H9 (cell line): ENCODE measurements around the gene FARP2. TPM values are rescaled to one million over a fixed set of nuclear protein-coding genes. Genes with fewer than 3 reads are reported as not detected.
"Not testable (repeated sequence)": the region's sequence is repeated elsewhere in the genome, so short reads cannot be mapped to it uniquely, and the experiment has no call there.

Experiments used
- DNase-seq: peaks from one replicate; pipeline ENCODE4 v3.0.0-alpha.2; 2017
- H2AFZ ChIP-seq: one replicate; pipeline ENCODE4 v1.6.1; 2013; ENCODE audit warnings: mild to moderate bottlenecking, low read length, control low read depth, moderate library complexity
- H2AK5ac ChIP-seq: 2 replicates; pipeline ENCODE4 v1.6.1; 2013; ENCODE audit warnings: low read length, control low read depth, mixed read lengths; ENCODE audit not compliant: insufficient read length
- H2BK120ac ChIP-seq: one replicate; pipeline ENCODE4 v1.6.1; 2013; ENCODE audit warnings: low read depth, mild to moderate bottlenecking, low read length, control low read depth, inconsistent platforms; ENCODE audit not compliant: poor library complexity, severe bottlenecking
- H2BK12ac ChIP-seq: 2 replicates; pipeline ENCODE4 v1.6.1; 2013; ENCODE audit warnings: low read length, control low read depth, mixed read lengths, low read depth; ENCODE audit not compliant: insufficient read length
- H2BK15ac ChIP-seq: 2 replicates; pipeline ENCODE4 v1.6.1; 2013; ENCODE audit warnings: low read depth, low read length, control low read depth
- H2BK20ac ChIP-seq: one replicate; pipeline ENCODE4 v1.6.1; 2013; ENCODE audit warnings: low read depth, mild to moderate bottlenecking, low read length, control low read depth, inconsistent platforms; ENCODE audit not compliant: poor library complexity, severe bottlenecking
- H2BK5ac ChIP-seq: 2 replicates; pipeline ENCODE4 v1.6.1; 2013; ENCODE audit warnings: low read length, control low read depth, mixed read lengths; ENCODE audit not compliant: insufficient read length
- H3K14ac ChIP-seq: 2 replicates; pipeline ENCODE4 v1.6.1; 2013; ENCODE audit warnings: low read length, control low read depth; ENCODE audit not compliant: insufficient read depth
- H3K18ac ChIP-seq: 2 replicates; pipeline ENCODE4 v1.6.1; 2013; ENCODE audit warnings: low read depth, mild to moderate bottlenecking, mixed read lengths, low read length, control low read depth; ENCODE audit not compliant: insufficient read length
- H3K23ac ChIP-seq: 2 replicates; pipeline ENCODE4 v1.6.1; 2013; ENCODE audit warnings: low read length, control low read depth, mixed read lengths, low read depth; ENCODE audit not compliant: insufficient read length
- H3K23me2 ChIP-seq: 2 replicates; pipeline ENCODE4 v1.6.1; 2013; ENCODE audit warnings: low read depth, mild to moderate bottlenecking, mixed read lengths, low read length, control low read depth; ENCODE audit not compliant: insufficient read length, poor library complexity, severe bottlenecking
- H3K27ac ChIP-seq: 2 replicates; pipeline ENCODE4 v1.5.1; 2013; ENCODE audit warnings: low read length, control low read depth, mixed read lengths, low read depth; ENCODE audit not compliant: insufficient read length
- H3K27me3 ChIP-seq: 2 replicates; pipeline ENCODE4 v1.6.1; 2013; ENCODE audit warnings: low read length, control low read depth, inconsistent platforms; ENCODE audit not compliant: insufficient read depth
- H3K4ac ChIP-seq: 2 replicates; pipeline ENCODE4 v1.6.1; 2013; ENCODE audit warnings: low read depth, mild to moderate bottlenecking, control low read depth, inconsistent platforms, low read length, moderate library complexity
- H3K4me1 ChIP-seq: 2 replicates; pipeline ENCODE4 v1.6.1; 2013; ENCODE audit warnings: low read length, control low read depth, inconsistent platforms; ENCODE audit not compliant: insufficient read depth
- H3K4me2 ChIP-seq: 2 replicates; pipeline ENCODE4 v1.6.1; 2013; ENCODE audit warnings: low read length, control low read depth, mixed read lengths; ENCODE audit not compliant: insufficient read length, insufficient read depth
- H3K56ac ChIP-seq: 2 replicates; pipeline ENCODE4 v1.6.1; 2013; ENCODE audit warnings: low read depth, mild to moderate bottlenecking, mixed read lengths, low read length, control low read depth; ENCODE audit not compliant: insufficient read length
- H3K79me1 ChIP-seq: 2 replicates; pipeline ENCODE4 v1.6.1; 2013; ENCODE audit warnings: low read depth, mild to moderate bottlenecking, moderate library complexity, low read length, control low read depth, inconsistent platforms; ENCODE audit not compliant: insufficient read depth, poor library complexity, severe bottlenecking
- H3K79me2 ChIP-seq: 2 replicates; pipeline ENCODE4 v1.6.1; 2013; ENCODE audit warnings: low read length, control low read depth, inconsistent platforms; ENCODE audit not compliant: insufficient read depth
- H3K9ac ChIP-seq: 2 replicates; pipeline ENCODE4 v1.6.1; 2013; ENCODE audit warnings: low read length, control low read depth, mixed read lengths; ENCODE audit not compliant: insufficient read length; ENCODE audit errors: extremely low read depth
- H3K9me3 ChIP-seq: one replicate; pipeline ENCODE4 v1.6.1; 2013; ENCODE audit warnings: low read depth, low read length, inconsistent platforms; ENCODE audit not compliant: control insufficient read depth
- H3T11ph ChIP-seq: one replicate; pipeline ENCODE4 v1.6.1; 2013; ENCODE audit warnings: mild to moderate bottlenecking, low read length, control low read depth, inconsistent platforms
- H4K20me1 ChIP-seq: one replicate; pipeline ENCODE4 v1.6.1; 2013; ENCODE audit not compliant: control insufficient read depth, insufficient read length, insufficient read depth
- H4K5ac ChIP-seq: 2 replicates; pipeline ENCODE4 v1.6.1; 2013; ENCODE audit warnings: low read depth, mild to moderate bottlenecking, mixed read lengths, low read length, control low read depth; ENCODE audit not compliant: insufficient read length
- H4K8ac ChIP-seq: replicated peaks from 2 replicates; pipeline ENCODE4 v1.6.1; 2013; ENCODE audit warnings: low read length, control low read depth, mixed read lengths, low read depth; ENCODE audit not compliant: insufficient read length
- H4K91ac ChIP-seq: 2 replicates; pipeline ENCODE4 v1.6.1; 2013; ENCODE audit warnings: low read depth, mild to moderate bottlenecking, moderate library complexity, mixed read lengths, low read length, control low read depth; ENCODE audit not compliant: insufficient read length
- H3K27ac Mint-ChIP-seq, 3 experiments: 2 replicates in 2 of 3; 3 replicates in 1 of 3; pipeline ENCODE4 v1.8.0; 2020 to 2021; ENCODE audit warnings: mixed read lengths in 3 of 3, mild to moderate bottlenecking in 1 of 3, moderate library complexity in 1 of 3
- H3K27me3 Mint-ChIP-seq: 2 replicates; pipeline ENCODE4 v1.8.0; 2021; ENCODE audit warnings: low read depth, mild to moderate bottlenecking, moderate library complexity, mixed read lengths
- H3K36me3 Mint-ChIP-seq, 3 experiments: 2 replicates in 2 of 3; 3 replicates in 1 of 3; pipeline ENCODE4 v1.8.0; 2020 to 2021; ENCODE audit warnings: low read depth in 3 of 3, mixed read lengths in 3 of 3; ENCODE audit not compliant: insufficient read depth in 1 of 3
- H3K4me1 Mint-ChIP-seq, 2 experiments: 2 replicates each; pipeline ENCODE4 v1.8.0; 2020; ENCODE audit warnings: mixed read lengths in 2 of 2
- H3K4me3 Mint-ChIP-seq, 2 experiments: 2 replicates in 1 of 2; 3 replicates in 1 of 2; pipeline ENCODE4 v1.8.0; 2020 to 2021; ENCODE audit warnings: mild to moderate bottlenecking in 2 of 2, mixed read lengths in 2 of 2, moderate library complexity in 1 of 2
- H3K9me3 Mint-ChIP-seq, 2 experiments: 2 replicates in 1 of 2; 3 replicates in 1 of 2; pipeline ENCODE4 v1.8.0; 2020; ENCODE audit warnings: mild to moderate bottlenecking in 2 of 2, mixed read lengths in 2 of 2, moderate library complexity in 1 of 2
- CTCF ChIP-seq: fragments of 200-600 bp; sonication (generic); conservative IDR thresholded peaks from 3 replicates; pipeline ENCODE4 v1.8.0; 2021; ENCODE audit warnings: antibody characterized with exemption, mild to moderate bottlenecking
- whole genome bisulfite sequencing: extraction: QIAGEN DNeasy Blood & Tissue Kit; methylation state at CpG from one replicate; pipeline ENCODE4 v1.1.7; 2013; ENCODE audit warnings: missing lambda C conversion rate, low lambda C conversion rate, mixed read lengths; ENCODE audit not compliant: insufficient read length; ENCODE audit errors: extremely low coverage; 5-methylcytosine and 5-hydroxymethylcytosine counted together
- total RNA-seq: library from RNA; stranded (reverse); gene quantifications from 2 replicates; pipeline ENCODE4 v1.2.1, GENCODE V29; 2021

The FARP2 gene
- total RNA-seq, 1 experiment from 2014 or later, result 33.9 TPM

GRCh38 chr2:241445426-241445825 lies 89.3 kb downstream of the FARP2 start:
- H3K27ac ChIP-seq, result no peak overlapping the region
- no peak overlapping the region for H3K4ac ChIP-seq
- no peak overlapping the region for H4K5ac ChIP-seq
- peaks cover 6 to 24% (median 15%) of the 10 kb centered on the region in 3 experiments; a peak in 5 of 7 replicates for H3K36me3 Mint-ChIP-seq
- no peak overlapping the region for H3K23ac ChIP-seq
- no peaks in the 10 kb centered on the region for H3K23me2 ChIP-seq
- no peaks in the 10 kb centered on the region for H3K27me3 ChIP-seq
- H4K20me1 ChIP-seq, result no peaks in the 10 kb centered on the region
- H3K18ac ChIP-seq, result no peak overlapping the region
- no peak overlapping the region for H2AFZ ChIP-seq
- no peak overlapping the region for H3K27ac Mint-ChIP-seq
- no peaks in the 10 kb centered on the region for H3K79me2 ChIP-seq
- H2BK5ac ChIP-seq, result no peak overlapping the region
- no peak overlapping the region for H3T11ph ChIP-seq
- no peak overlapping the region for H4K8ac ChIP-seq
- no peaks in the 10 kb centered on the region for H3K27me3 Mint-ChIP-seq
- no peak overlapping the region for H3K14ac ChIP-seq
- H3K4me1 ChIP-seq, result no peaks in the 10 kb centered on the region
- H3K4me1 Mint-ChIP-seq, result no peaks in the 10 kb centered on the region
- H3K56ac ChIP-seq, result no peak overlapping the region
- no peak for DNase-seq
- H3K9me3 ChIP-seq, result no peaks in the 10 kb centered on the region
- H3K79me1 ChIP-seq, result no peaks in the 10 kb centered on the region
- H2AK5ac ChIP-seq, result no peak overlapping the region
- H2BK20ac ChIP-seq, result no peak overlapping the region
- H3K9ac ChIP-seq, result no peak overlapping the region
- TF ChIP-seq CTCF, result no peak
- no peak overlapping the region for H3K4me3 Mint-ChIP-seq
- no peak overlapping the region for H3K4me2 ChIP-seq
- WGBS, result no CpG with 5 or more reads among the region's 2 CpGs
- no peak overlapping the region for H2BK15ac ChIP-seq
- H2BK12ac ChIP-seq, result no peak overlapping the region
- no peaks in the 10 kb centered on the region for H3K9me3 Mint-ChIP-seq
- H2BK120ac ChIP-seq, result no peak overlapping the region
- no peak overlapping the region for H4K91ac ChIP-seq

GRCh38 chr2:241450092-241450491 lies 94.0 kb downstream of the FARP2 start:
- H3K27ac ChIP-seq, H4K5ac ChIP-seq, H3K9ac ChIP-seq, H3K23me2 ChIP-seq, H2BK12ac ChIP-seq, H2BK120ac ChIP-seq, H3K4me1 Mint-ChIP-seq, H3K4me2 ChIP-seq, H3K36me3 Mint-ChIP-seq, H4K8ac ChIP-seq, H3K79me1 ChIP-seq, H3K56ac ChIP-seq, DNase-seq, H3K79me2 ChIP-seq, H2BK15ac ChIP-seq, H3K27me3 Mint-ChIP-seq, H3K4me1 ChIP-seq, H3K27me3 ChIP-seq, H4K20me1 ChIP-seq, H3K4ac ChIP-seq, H3K18ac ChIP-seq, H2AK5ac ChIP-seq, H2AFZ ChIP-seq, H3K23ac ChIP-seq, H3K14ac ChIP-seq, H2BK20ac ChIP-seq, H3K27ac Mint-ChIP-seq, H3K9me3 Mint-ChIP-seq, H4K91ac ChIP-seq, H2BK5ac ChIP-seq, H3K9me3 ChIP-seq, H3T11ph ChIP-seq, H3K4me3 Mint-ChIP-seq: not testable (repeated sequence)
- no CpG with 5 or more reads among the region's 7 CpGs for WGBS
